Nephron progenitor cell (in vitro differentiated cells): ENCODE data around the gene DGCR2.
"Not testable (repeated sequence)": the region's sequence is repeated elsewhere in the genome, so short reads cannot be mapped to it uniquely, and the experiment has no call there.

Experiments
- DNase-seq: peaks from one replicate; pipeline ENCODE4 v3.0.0; 2021
- H3K27ac Mint-ChIP-seq: 2 replicates; pipeline ENCODE4 v1.8.0; 2021; ENCODE audit warnings: mild to moderate bottlenecking, moderate library complexity, mixed read lengths
- H3K27me3 Mint-ChIP-seq: 2 replicates; pipeline ENCODE4 v1.8.0; 2021; ENCODE audit warnings: mild to moderate bottlenecking, low read depth, mixed read lengths; ENCODE audit not compliant: poor library complexity
- H3K36me3 Mint-ChIP-seq: 2 replicates; pipeline ENCODE4 v1.8.0; 2021; ENCODE audit warnings: low read depth, mixed read lengths
- H3K4me1 Mint-ChIP-seq: 2 replicates; pipeline ENCODE4 v1.8.0; 2021; ENCODE audit warnings: mixed read lengths
- H3K4me3 Mint-ChIP-seq: 2 replicates; pipeline ENCODE4 v1.8.0; 2021; ENCODE audit warnings: mild to moderate bottlenecking, moderate library complexity, mixed read lengths
- H3K9me3 Mint-ChIP-seq: 2 replicates; pipeline ENCODE4 v1.8.0; 2021; ENCODE audit warnings: mild to moderate bottlenecking, moderate library complexity, mixed read lengths
- CTCF ChIP-seq: fragments of 200-600 bp; sonication (generic); IDR thresholded peaks from 2 replicates; pipeline ENCODE4 v1.5.0; 2021; ENCODE audit warnings: antibody characterized with exemption

Gene DGCR2

GRCh38 chr22:18990355-18991137 lies 131.7 kb downstream of the DGCR2 start:
- Mint-ChIP-seq H3K9me3 (no peaks in the 10 kb centered on the region), H3K27ac (no peak overlapping the region), H3K4me1 (peaks cover 22% of the 10 kb centered on the region), H3K27me3 (peaks cover 14% of the 10 kb centered on the region), H3K36me3 (no peaks in the 10 kb centered on the region), H3K4me3 (no peak overlapping the region)
- no peak for TF ChIP-seq CTCF
- DNase-seq: no peak

DNA sequence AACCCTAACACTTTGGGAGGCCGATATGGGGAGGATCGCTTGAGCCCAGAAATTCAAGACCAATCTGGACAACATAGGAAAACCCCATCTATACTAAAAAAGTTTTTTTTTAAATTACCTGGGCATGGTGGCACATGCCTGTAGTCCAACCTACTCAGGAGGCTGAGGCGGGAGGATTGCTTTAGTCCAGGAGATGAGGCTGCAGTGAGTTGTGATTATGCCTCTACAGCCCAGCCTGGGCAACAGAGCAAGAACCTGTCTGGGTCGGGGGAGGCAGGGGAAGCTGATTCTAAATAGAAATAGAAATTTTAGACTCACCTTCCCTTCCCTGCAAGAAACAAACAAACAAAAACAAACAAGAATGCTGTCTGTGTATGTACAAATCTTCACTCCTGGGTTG lies 133.3 kb downstream of the DGCR2 start:
- H3K27me3 Mint-ChIP-seq: peaks cover 11% of the 10 kb centered on the region
- peaks cover 12% of the 10 kb centered on the region for H3K4me1 Mint-ChIP-seq
- DNase-seq: no peak

DNA sequence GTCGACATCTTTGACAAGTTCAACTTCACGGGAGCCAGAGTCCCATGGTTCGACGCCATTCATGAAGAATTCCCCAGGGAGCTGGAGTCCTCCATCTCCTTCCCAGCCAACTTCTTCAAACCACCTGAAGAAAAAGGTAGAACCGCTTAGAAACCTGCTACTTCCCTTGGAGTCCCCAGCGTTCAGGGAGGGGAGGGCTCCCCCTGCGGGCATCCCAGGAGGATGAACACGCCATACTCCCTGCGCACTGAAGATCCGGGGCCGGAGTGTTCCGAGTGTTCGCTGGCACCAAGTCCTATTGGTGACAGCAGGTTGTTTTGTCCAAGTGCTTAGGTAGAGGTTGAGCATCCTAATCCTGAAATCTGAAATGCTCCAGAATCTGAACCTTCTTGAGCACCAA lies 134.4 kb downstream of the DGCR2 start:
- peak; percentile 36 for DNase-seq
- TF ChIP-seq CTCF: peak; percentile 25
- Mint-ChIP-seq H3K9me3 (no peaks in the 10 kb centered on the region), H3K4me1 (peaks cover 2% of the 10 kb centered on the region), H3K27ac (no peak overlapping the region), H3K36me3 (no peaks in the 10 kb centered on the region), H3K4me3 (no peak overlapping the region), H3K27me3 (peaks cover 8% of the 10 kb centered on the region)

More for the DNA sequence above, 133.3 kb downstream of the DGCR2 start:
- Mint-ChIP-seq H3K4me3 (no peak overlapping the region), H3K9me3 (no peaks in the 10 kb centered on the region), H3K27ac (no peak overlapping the region), H3K36me3 (no peaks in the 10 kb centered on the region)
- no peak for TF ChIP-seq CTCF

GRCh38 chr22:18987114-18987513 lies 135.1 kb downstream of the DGCR2 start:
- H3K27me3 Mint-ChIP-seq, DNase-seq, H3K4me1 Mint-ChIP-seq, H3K27ac Mint-ChIP-seq, H3K4me3 Mint-ChIP-seq, H3K9me3 Mint-ChIP-seq, H3K36me3 Mint-ChIP-seq: not testable (repeated sequence)
